Limb (tissue), 2 donors: ENCODE results near the gene ATE1.
"Not testable (repeated sequence)": the region's sequence is repeated elsewhere in the genome, so short reads cannot be mapped to it uniquely, and the experiment has no call there.

Experiments
- DNase-seq, 2 donors: peaks; one replicate each; pipeline ENCODE4 v3.0.0-alpha.2; 2016; ENCODE audit errors: extremely low spot score in 2 of 2

ATE1 gene

DNA sequence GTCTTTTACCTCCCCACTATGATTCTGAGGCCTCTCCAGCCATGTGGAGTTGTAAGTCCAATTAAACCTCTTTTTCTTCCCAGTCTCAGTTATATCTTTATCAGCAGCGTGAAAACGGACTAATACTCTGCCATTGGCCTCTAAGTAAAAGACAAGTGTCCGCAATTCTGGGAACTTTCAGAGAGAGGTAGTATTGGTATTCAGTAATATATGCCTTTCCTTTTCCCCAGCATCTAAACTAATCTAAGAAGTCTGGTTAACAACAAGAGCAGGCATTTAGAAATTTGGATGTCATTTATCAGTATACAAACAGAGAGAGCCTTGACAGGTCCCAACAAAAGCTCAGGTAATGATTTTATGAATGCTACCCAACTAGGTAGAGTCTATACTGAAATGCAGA is 95.2 kb downstream of the ATE1 start:
- DNase-seq = no peak

DNA sequence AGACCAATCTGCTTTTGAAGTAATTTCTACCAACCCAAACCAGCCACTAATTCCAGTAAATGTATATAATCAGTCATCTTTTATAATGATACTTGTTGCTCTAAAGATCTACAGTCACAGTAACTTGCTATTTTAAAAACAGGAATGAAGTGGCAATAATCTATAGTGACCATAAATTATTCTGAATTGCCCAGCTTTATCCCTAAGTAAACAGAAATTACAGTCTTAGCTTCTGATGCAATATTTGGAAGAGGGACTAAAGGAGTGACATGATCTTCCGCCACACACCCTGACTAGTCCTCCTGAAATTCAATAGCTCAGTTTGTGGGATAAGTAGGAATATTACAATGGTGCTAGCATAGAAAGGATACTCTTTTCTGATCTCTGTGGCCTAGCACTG is 96.1 kb downstream of the ATE1 start:
- DNase-seq = no peak

DNA sequence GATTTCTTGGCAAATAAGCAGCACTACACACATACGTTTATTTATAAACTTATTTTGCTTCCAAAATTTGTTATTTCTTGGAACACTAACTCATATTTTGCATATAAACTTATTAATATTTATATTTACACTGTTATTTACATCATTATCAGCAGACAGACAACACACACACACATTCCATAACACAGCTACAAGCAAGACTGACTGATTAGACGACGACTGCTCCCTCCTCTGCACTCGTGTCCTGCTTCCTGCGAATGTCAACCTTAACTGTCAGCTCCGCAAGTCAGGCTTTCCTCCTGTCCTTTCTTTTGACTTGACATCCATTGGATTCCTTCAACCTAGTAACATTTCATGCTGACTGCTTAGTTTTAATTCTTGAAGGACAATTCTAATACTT is 96.6 kb downstream of the ATE1 start:
- no peak for DNase-seq

DNA sequence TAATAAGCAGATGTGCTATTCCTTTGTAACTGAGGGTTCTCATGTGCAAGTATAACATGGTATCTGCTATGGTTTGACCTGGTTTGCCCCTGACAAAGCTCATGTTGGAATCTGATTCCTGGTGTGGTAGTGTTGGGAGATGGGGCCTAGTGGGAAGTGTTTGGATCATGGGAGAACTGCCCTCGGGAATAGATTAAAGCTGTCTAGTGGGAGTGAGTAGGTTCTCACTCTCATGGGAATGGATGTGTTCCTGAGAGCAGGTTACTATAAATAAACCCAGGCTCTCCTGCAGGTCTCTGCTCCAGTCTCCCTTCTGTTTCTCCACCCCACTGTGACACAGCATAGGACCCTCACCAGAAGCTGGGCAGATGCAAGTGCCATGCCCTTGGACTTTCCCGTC is 97.7 kb downstream of the ATE1 start:
- no peak for DNase-seq

DNA sequence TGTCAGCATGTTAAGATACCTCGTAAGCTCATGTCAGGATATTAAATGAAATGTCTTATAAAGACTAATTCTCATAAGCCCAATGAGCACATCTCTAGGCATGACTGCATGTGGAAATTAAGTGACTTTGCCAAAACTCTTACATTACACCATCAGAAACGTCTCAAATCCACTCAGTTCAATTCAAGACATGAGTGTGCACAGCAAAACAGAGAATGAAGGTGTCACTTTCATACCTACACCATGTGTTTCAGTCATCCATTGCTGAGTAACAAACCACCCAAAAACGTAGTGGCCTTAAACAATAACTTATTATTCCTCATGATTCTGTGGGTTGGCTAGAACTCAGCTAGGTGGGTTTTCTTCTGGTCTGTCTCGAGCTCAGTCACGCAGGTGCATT is 99.8 kb downstream of the ATE1 start:
- DNase-seq = no peak

DNA sequence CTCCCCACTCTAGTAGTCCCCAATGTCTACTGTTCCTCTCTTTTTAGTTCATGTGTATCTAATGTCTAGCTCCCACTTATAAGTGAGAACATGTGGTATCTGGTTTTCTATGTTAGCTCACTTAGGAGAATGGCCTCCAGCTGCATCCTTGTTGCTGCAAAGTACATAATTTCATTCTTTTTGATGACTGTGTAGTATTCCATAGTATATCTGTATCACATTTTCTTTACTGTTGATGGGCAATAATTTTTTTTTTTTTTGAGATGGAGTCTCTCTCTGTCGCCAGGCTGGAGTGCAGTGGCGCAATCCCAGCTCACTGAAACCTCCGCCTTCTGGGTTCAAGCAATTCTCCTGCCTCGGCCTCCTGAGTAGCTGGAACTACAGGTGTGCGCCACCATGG is 101.1 kb downstream of the ATE1 start:
- DNase-seq = not testable (repeated sequence)

DNA sequence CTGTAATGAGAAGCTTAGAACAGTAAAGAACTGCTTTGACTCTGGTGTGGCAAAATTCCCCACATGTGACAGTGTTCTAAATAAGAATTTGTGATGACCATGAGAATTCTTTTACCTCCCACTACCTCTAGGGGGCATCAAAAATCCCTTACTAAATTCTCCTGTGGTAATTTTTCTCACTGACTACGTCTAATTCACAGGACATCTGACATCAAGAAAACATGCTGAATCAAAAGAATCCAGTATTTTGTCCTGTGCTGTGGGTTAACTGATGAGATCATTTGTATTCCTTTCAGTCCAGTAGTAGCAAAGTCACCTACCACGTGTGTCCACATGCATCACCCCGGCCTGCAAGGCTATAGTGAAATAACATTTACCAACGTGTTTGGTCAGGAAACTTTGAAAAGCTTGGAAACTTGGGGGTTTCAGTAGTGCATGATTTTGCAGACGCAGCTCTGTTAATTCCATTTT is 103.8 kb downstream of the ATE1 start:
- DNase-seq = peak in 1 of 2 donors; percentile 40

DNA sequence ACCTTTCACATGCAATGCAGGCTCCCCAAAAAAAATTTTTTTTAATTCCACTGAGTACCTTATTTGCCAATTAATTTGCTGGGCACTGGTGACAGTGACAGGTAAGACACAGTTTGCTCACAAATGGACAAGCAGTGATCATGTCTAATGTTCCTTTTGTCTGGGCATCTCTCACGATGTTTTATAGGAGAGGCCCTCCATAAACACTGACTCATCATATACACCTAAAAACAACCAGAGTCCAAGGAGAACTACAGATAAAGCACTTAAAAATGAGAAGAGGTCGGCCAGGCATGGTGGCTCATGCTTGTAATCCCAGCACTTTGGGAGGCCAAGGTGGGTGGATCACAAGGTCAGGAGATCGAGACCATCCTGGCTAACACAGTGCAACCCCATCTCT is 105.1 kb downstream of the ATE1 start:
- no peak for DNase-seq

DNA sequence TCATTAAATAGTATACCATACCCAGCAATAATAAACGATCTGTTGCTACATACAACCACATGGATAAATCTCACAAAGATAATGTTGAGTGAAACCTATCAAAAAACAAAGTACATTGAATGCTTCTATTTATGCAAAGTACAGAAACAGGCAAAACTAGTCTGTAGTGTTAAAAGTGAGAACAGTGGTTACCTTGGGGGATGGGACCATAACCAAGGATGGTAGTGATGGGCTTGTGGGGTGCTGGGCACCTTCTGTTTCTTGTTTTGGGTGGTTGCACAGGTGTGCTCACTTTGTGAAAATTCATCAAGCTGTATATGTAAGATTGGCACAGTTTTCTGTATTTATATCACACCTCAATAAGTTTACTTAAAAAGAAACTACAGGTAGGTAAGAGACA is 105.7 kb downstream of the ATE1 start:
- DNase-seq = no peak

DNA sequence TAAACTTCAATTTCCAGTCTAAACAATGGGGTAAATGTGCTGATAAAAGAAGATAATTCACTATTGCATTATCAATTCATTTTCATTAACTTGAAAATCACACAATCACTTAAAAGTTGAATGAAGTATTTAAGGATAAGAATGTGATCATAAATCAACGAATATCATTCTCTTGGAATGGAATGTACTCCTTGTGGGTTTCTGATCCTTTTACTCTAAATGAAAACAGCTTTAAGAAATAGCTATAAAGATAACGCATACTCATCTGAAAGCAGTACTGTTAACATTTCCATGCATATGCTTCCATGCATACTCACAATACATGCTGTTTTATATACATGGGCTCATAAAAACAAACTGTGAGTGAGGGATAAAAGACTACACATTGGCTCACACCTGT is 108.8 kb downstream of the ATE1 start:
- DNase-seq = no peak

DNA sequence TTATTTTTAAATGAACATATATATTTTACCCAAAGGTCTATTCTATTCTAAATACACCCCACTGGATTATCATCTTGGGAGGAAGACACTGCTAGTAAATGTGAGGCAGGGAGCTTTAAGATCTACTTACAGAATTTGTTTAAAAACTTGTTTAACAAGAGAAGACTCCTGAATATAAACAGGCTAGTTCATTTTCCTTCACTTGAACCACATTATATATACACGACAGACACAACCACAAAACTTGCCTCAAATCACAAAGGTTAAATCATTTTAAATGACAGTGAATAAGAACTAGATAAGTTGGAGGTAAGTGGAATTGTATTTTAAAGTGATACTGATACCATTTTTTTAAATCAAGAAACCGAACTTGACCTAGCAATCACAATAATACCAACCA is 109.2 kb downstream of the ATE1 start:
- no peak for DNase-seq

DNA sequence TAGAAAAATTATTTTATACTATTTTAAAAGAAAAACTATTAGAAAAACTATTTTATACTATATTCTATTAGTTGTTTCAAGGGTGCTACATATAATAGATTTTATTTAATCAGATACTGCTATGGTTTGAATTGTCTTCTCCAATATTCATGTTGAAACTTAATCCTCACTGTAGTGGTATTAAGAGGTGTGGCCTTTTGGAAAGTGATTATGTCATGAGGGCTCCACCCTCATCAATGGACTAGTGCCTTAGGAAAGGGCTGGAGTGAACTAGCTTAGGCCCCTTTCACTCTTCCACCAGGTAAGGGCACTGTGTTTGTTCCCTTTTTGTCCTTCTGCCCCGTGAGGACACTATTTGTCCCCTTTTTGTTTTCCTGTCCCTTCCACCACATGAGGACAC is 111.6 kb downstream of the ATE1 start:
- no peak for DNase-seq

DNA sequence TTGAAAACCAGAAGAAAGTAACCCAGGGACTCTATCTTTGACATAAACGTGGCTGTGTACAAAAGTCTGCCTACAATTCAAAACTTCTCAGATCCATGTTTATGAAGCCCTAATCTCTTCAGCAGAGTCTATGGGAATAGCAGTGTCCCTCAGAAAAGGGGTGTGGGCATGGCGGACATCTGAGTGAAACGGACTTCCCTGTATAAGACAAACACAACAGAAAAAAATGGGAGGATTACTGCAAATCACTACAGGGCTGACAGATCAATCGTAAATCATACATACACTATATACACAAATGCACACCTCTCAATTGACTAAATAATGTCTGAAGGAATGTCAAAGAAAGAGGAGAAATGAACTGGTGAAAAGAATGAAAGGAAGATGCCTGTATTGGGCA is 114.0 kb downstream of the ATE1 start:
- no peak for DNase-seq

DNA sequence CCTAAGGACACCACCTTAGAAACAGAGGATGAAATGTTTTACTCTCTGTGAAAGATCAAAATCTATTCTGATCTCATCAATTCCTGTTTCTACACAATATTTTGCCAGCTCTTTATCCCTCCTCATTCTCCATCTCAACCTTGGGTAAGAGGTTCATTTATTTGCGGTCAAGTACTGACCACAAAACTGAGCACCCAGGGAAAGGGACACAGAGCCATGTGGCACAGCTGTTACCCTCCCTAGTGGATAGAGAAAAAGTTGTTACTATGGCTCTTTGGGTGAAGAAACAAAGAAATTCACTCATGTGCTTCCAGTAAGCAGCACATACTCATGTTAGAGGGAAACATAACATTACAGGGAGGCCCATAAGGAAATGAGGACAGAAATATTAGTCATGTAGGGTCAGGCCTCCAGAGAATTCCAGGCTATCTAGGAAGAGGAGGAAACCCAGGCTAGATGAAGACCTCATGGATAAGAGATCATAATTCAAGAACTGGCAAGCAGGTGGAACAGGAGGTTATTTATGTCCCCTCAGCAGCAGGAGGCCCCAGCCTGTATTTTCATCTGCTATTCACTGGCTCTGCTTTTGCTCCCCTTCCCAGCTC is 114.5 kb downstream of the ATE1 start:
- DNase-seq = no peak

DNA sequence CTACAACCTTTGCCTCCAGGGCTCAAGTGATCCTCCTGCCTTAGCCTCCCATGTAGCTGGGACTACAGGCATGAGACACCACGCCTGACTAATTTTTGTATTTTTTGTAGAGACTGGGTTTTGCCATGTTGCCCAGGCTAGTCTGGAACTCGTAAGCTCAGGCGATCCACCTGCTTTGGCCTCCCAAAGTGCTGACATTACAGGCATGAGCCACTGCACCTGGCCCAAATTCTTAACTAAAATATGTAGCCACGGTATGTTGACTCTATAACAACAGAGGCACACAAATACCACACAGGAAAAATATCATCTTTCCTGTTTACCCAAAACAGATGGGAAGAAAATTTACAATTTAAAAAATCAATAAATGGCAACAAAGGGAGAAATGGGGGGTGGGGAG is 115.8 kb downstream of the ATE1 start:
- DNase-seq = no peak

DNA sequence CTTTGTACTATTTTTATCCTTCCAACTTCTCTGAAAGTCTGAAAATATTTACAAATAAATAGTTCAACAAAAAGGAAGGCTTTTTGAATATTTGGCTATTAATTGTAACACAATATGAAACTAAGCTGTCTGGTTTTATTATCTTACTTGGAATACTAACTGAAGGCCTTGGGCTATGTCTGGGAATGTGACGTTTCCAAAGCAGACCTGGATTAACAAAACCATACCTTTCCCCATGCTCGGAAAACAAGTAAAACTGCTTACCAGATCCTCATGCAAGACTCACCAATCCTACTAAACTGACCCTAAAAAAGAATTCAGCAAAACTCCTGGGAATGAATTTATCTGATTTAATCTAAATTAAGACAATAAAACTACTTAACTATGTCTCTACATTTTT is 116.4 kb downstream of the ATE1 start:
- DNase-seq = no peak

DNA sequence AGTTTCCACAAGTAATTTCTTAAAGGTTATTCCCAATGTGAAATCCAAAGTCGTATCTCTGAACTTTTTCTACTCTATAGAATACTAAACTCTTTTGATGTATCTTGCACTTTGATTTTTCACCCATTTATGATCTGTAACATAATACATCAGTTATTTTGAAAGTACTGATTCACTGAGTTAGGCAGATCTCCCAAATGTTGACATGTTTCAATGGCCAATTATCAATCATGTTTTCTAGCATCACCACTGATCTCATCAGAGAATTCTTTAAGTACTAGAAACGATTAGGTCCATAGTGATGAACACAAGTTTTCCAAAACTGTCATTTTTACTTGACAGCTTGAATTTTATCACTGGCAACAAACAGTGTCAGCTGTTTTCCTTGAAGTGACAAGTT is 119.0 kb downstream of the ATE1 start:
- DNase-seq = no peak

DNA sequence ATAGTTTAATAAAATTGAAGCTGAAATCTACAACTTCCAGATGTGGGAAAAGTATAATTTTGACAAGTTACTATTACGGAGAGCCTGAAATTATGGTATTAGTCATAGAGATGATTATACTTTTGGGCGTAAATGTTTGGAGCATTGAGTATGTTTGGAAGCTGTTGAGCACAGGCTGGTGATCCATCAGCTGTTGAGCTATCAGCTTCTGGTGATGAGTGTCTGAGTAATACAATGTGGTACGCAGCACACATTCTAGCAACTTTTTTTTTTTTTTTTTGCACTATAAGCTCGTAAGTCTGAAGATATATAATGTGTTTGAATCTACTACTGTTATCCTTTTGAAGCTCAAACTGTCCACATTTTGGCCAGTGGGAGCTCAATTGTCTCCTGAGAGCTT is 123.4 kb downstream of the ATE1 start:
- no peak for DNase-seq

DNA sequence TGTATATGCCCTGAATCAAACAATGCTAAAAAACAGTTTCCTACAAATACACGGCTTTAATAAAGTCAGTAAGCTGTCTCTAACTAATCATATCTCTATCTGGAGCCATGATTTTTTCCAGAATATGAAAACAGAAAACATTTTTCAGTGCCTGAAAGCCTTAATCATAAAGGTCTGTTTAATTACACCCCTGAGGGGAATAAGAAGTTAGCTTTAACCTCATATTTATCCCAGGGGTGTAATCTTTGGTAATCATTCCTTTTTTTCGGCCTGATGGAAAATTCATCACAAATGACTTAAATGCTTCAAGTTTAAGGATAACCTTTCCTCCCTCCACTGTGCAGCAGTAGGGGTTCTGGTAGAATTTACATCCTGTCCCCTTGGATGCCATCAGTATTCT is 124.2 kb downstream of the ATE1 start:
- DNase-seq = no peak

DNA sequence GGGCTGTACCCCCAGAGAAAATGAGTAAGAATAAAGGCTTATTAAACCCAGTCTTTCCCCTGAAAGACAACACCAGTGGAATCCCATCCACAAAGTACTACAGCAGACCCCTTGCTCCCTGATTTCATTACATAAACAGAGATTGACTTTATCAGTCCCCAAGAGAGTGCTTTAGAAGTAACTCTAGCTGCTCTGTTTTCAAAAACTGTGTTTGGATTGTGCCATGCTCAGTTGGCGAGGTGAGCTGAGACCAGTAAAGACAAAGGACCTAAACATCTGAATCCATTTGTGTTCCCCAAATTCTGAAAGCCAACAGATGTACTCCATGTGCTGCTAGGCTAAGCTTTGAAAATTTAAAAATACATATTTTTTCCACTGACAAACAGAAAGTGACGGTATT is 127.0 kb downstream of the ATE1 start:
- no peak for DNase-seq

DNA sequence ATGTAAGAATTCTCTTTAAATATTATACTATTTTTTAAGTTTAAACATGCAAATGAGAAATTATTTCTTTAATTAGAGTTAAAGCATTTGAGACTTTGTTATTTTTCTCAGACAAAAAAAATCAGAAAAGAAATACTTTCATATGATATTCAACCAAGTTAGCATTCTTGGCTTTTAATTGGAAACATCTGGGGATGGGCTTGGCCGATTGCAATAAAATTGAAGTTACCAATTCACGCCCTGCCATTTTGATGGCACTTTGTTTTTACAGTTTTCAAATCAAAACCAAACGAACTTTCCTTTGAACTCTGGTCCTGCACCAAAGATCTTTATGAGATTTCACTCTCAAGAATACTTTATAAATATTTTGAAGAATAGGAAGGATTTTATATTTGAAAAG is 127.7 kb downstream of the ATE1 start:
- no peak for DNase-seq

DNA sequence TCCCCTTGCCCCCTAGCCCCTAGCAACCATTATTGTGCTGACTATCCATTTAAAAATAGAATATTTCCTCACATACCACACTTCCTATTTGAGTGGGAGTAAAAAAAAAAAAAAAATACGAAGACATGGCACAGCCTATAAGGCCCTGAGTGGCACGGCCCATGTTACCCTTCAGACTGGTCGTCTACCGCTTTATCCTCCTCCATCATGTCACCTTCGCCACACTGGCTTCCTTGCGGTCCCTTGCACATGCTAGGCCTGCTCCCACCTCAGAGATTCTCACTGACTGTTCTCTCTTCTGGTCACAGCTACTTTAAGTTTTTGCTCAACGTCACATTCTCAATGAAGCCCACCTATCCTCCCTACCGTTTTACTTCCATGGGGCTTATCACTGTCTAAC is 130.3 kb downstream of the ATE1 start:
- DNase-seq = no peak

DNA sequence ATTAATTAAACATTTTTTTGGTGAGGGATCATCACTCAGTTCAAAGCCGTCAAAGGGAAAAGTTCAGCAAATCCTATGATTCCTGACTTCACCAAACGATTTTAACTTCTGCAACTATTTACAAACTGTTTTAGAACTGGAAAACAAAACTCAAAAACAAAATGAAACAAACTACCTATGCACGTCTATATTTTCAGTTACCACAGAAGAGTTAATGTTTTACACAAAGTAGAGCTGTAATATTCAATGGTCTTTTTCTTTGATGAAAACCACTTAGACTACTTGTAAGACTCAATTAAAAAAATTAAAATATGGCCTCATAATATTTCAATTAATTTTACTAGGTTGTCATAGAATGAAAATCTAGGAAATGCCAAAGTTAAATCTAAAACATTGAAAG is 131.5 kb downstream of the ATE1 start:
- no peak for DNase-seq

DNA sequence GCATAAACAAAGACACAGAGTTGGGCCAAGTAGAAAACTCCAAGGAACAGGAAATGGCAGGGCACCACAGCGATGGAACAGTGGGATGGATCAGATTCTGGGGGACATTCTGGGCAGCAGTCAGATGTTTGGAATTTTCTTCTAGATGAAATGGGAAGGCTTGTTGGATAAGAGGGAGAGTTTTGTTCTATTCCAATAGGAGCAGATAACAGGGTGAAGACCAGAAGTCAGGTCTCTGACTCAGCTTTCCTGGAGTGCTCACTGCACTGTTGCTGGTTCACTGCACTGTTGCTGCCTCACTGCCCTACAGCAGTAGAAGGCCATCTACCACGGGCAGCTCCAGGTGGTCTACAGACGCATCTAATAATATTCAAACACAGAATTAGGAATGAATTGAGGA is 135.6 kb downstream of the ATE1 start:
- DNase-seq = no peak
